Stimulated activated CD4-positive, alpha-beta T cell treated with anti-CD3 and anti-CD28 coated beads, Interleukin-12 subunit alpha, Interleukin-12 subunit beta, amount 100 ng/mL, for 24 hours (primary cell): ENCODE measurements around the gene NSD1.

Source experiments
- DNase-seq, 2 experiments: peaks; one replicate each; pipeline ENCODE4 v3.0.0-alpha.2; 2020; ENCODE audit warnings: low read depth in 2 of 2

Gene NSD1

GRCh38 chr5:177098120-177098469 is 35.5 kb upstream of the NSD1 start:
- no peak for DNase-seq

GRCh38 chr5:177098470-177099141 is 35.0 kb upstream of the NSD1 start:
- no peak for DNase-seq

GRCh38 chr5:177099422-177100093 is 34.0 kb upstream of the NSD1 start:
- DNase-seq = no peak

GRCh38 chr5:177100714-177101121 is 32.9 kb upstream of the NSD1 start:
- no peak for DNase-seq

- DNase-seq = no peak
These were observed 29.9 kb upstream of the NSD1 start for GRCh38 chr5:177103523-177104253.

- no peak for DNase-seq
These were observed 27.7 kb upstream of the NSD1 start for GRCh38 chr5:177105691-177106476.

GRCh38 chr5:177107159-177107558 is 26.4 kb upstream of the NSD1 start:
- no peak for DNase-seq

- no peak for DNase-seq
These were observed 23.8 kb upstream of the NSD1 start for GRCh38 chr5:177109810-177110209.

GRCh38 chr5:177111720-177112394 is 21.7 kb upstream of the NSD1 start:
- DNase-seq = peak; percentile 33 to 57

- no peak for DNase-seq
These were observed 20.9 kb upstream of the NSD1 start for GRCh38 chr5:177112589-177113220.

GRCh38 chr5:177113566-177114424 is 19.8 kb upstream of the NSD1 start:
- DNase-seq = peak; percentile 64 to 74

GRCh38 chr5:177116631-177117373 is 16.8 kb upstream of the NSD1 start:
- peak; percentile 64 to 81 for DNase-seq

GRCh38 chr5:177117441-177118045 is 16.0 kb upstream of the NSD1 start:
- no peak for DNase-seq

- no peak for DNase-seq
These were observed 11.0 kb upstream of the NSD1 start for GRCh38 chr5:177122566-177122965.

GRCh38 chr5:177123789-177124485 is 9.6 kb upstream of the NSD1 start:
- no peak for DNase-seq

- no peak for DNase-seq
These were observed 9.0 kb upstream of the NSD1 start for GRCh38 chr5:177124486-177124991.

- no peak for DNase-seq
These were observed 6.8 kb upstream of the NSD1 start for GRCh38 chr5:177126771-177127170.

GRCh38 chr5:177128551-177128981 is 5.0 kb upstream of the NSD1 start:
- DNase-seq = no peak
